ENCODE results near the gene RPEL1.

Gene RPEL1

GRCh38 chr10:103280506-103280905, 34.8 kb downstream of the RPEL1 start:
- no peak for DNase-seq (ENCODE audit: low read depth)

- no peak for DNase-seq (ENCODE audit: low read depth)
Measured at GRCh38 chr10:103281753-103282152, 36.1 kb downstream of the RPEL1 start.

- DNase-seq (ENCODE audit: low read depth), result no peak
Measured at GRCh38 chr10:103282961-103283360, 37.3 kb downstream of the RPEL1 start.

- DNase-seq (ENCODE audit: low read depth), result no peak
Measured at GRCh38 chr10:103284170-103284569, 38.5 kb downstream of the RPEL1 start.

GRCh38 chr10:103287992-103288391, 42.3 kb downstream of the RPEL1 start:
- no peak for DNase-seq (ENCODE audit: low read depth)

GRCh38 chr10:103291588-103291987, 45.9 kb downstream of the RPEL1 start:
- no peak for DNase-seq (ENCODE audit: low read depth)

- DNase-seq (ENCODE audit: low read depth), result no peak
Measured at GRCh38 chr10:103295374-103296015, 49.8 kb downstream of the RPEL1 start.
